Activated naive CD8-positive, alpha-beta T cell treated with anti-CD3 and anti-CD28 coated beads, Interleukin-2, amount 10 ng/mL, durations not matched to agents 7 days and 5 days (primary cell): ENCODE data around the gene KRTAP12-4. TPM values are rescaled to one million over a fixed set of nuclear protein-coding genes. Genes with fewer than 3 reads are reported as not detected.
"Not testable (repeated sequence)": the region's sequence is repeated elsewhere in the genome, so short reads cannot be mapped to it uniquely, and the experiment has no call there.

Experiments used
- ATAC-seq: fragments of 150-1000 bp; cut with Tn5 transposase; one replicate; pipeline ENCODE4 v1.10.0; 2021; ENCODE audit warnings: low read depth, moderate library complexity
- POLR2A ChIA-PET: fragments of 350-600 bp; sonication (Branson Sonifier 250); formaldehyde crosslinking; loops from one replicate; lab custom pipeline; 2021; ENCODE audit warnings: antibody characterized with exemption; lab: Charles Lee
- DNase-seq: peaks from one replicate; pipeline ENCODE4 v3.0.0; 2021
- H3K27ac Mint-ChIP-seq: one replicate; pipeline ENCODE4 v1.8.0; 2022; ENCODE audit warnings: mild to moderate bottlenecking, mixed read lengths
- H3K27me3 Mint-ChIP-seq: one replicate; pipeline ENCODE4 v1.8.0; 2022; ENCODE audit warnings: mild to moderate bottlenecking, moderate library complexity, mixed read lengths
- H3K36me3 Mint-ChIP-seq: one replicate; pipeline ENCODE4 v1.8.0; 2021; ENCODE audit warnings: mild to moderate bottlenecking, mixed read lengths
- H3K4me1 Mint-ChIP-seq: one replicate; pipeline ENCODE4 v1.8.0; 2021; ENCODE audit warnings: mixed read lengths
- H3K4me3 Mint-ChIP-seq: one replicate; pipeline ENCODE4 v1.8.0; 2022; ENCODE audit warnings: mild to moderate bottlenecking, moderate library complexity, mixed read lengths
- H3K9me3 Mint-ChIP-seq: one replicate; pipeline ENCODE4 v1.8.0; 2021; ENCODE audit warnings: mixed read lengths
- total RNA-seq, 2 experiments: library from RNA; stranded (reverse); gene quantifications; one replicate each; pipeline ENCODE4 v1.2.3, GENCODE V29; 2021

Gene KRTAP12-4
- total RNA-seq, 2 experiments from 2014 or later: not detected

DNA sequence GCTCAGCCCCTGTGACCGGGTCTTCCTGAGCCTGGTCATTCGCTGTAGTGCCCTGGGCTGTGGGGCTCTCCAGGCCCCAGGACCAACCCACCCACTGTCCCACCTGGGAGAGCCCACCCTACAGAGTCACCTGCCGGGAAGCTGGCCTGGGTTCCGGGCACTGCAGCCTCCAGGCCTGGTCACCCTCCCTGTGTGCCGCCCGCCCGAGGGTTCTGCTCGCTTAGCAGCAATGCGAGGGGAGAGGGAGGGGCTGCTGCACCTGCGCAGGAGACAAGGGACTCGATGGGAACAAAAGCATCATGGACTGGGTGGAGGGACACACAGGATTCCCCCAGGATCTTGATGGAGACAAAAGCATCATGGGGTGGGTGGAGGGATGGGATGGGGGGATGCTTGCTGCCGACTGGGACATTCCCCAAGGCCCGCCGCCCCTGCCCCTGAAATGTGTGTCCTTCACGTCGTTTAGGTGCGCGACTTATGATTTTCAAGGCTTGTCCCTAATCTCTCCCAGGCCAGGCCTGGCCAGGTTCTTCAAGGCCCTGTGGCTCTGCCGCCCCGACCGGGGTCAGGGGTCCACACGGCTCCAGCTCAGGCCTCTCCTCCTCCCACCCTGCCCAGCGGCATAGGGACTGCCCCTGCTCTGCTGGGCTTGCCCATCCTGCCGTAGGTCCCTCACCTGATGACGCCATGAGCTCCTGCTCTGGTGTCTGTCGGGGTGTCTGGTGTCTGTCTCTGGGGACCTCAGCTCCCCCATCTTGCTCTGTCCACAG is 40.9 kb downstream of the KRTAP12-4 start:
- POLR2A ChIA-PET: no interaction called here
- H3K27me3 Mint-ChIP-seq: peaks cover 7% of the 10 kb centered on the region
- no peak overlapping the region for H3K27ac Mint-ChIP-seq
- no peak overlapping the region for H3K4me3 Mint-ChIP-seq
- peaks cover 15% of the 10 kb centered on the region for H3K9me3 Mint-ChIP-seq
- peaks cover 9% of the 10 kb centered on the region for H3K4me1 Mint-ChIP-seq
- no peak for DNase-seq
- no peak for ATAC-seq
- H3K36me3 Mint-ChIP-seq: peaks cover 6% of the 10 kb centered on the region

DNA sequence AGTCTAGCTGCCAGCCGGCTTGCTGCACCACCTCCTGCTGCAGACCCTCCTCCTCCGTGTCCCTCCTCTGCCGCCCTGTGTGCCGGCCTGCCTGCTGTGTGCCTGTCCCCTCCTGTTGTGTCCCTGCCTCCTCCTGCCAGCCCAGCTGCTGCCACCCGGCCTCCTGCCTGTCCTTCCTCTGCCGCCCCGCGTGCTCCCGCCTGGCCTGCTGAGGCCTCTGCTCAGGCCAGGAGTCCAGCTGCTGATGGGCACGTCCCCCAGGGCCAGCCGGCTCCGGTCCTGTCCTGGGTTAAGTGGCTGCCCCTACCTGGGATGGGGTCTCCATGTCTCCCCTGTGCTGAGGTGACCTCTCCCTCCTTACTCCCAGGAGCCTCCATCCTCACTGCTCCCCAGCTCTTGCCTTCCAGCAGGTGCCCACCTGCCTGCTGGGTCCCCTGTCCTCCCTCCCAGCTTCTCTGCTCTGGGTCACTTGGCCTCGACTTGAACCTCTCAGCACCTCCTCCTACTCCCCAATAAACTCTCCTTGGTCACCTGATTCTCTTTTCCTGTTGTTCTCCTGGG is 41.7 kb downstream of the KRTAP12-4 start:
- DNase-seq: no peak
- ATAC-seq: no peak
- Mint-ChIP-seq H3K4me1 (peaks cover 4% of the 10 kb centered on the region), H3K9me3 (peaks cover 15% of the 10 kb centered on the region), H3K4me3 (no peak overlapping the region), H3K36me3 (peaks cover 3% of the 10 kb centered on the region), H3K27ac (no peak overlapping the region), H3K27me3 (peaks cover 7% of the 10 kb centered on the region)
- POLR2A ChIA-PET: no interaction called here

DNA sequence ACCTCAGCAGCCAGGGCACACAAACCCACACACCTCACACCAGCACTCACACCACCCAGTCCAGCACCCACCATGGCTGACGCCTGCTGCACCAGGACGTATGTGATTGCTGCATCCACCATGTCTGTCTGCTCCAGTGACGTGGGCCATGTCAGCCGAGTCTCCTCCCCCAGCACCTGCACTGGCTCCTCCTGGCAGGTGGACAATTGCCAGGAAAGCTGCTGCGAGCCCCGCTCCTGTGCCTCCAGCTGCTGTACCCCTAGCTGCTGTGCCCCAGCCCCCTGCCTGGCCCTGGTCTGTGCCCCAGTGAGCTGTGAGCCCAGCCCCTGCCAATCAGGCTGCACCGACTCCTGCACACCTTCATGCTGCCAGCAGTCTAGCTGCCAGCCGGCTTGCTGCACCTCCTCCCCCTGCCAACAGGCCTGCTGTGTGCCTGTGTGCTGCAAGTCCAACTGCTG is 42.4 kb downstream of the KRTAP12-4 start, which contains the start of gene KRTAP10-8:
KRTAP10-8 (plus strand) TSS at position 51 of the 458 bp plus-strand sequence; CDS start at position 73, 22 bp downstream.
- Mint-ChIP-seq H3K9me3 (peaks cover 16% of the 10 kb centered on the region), H3K27ac (no peak within 1 kb of the TSS), H3K27me3 (peaks cover 7% of the 10 kb centered on the region), H3K36me3 (peaks cover 2% of the 10 kb centered on the region), H3K4me1 (peaks cover 4% of the 10 kb centered on the region), H3K4me3 (no peak within 1 kb of the TSS)
- POLR2A ChIA-PET: no interaction called here
- ATAC-seq (no peak), DNase-seq (no peak)

DNA sequence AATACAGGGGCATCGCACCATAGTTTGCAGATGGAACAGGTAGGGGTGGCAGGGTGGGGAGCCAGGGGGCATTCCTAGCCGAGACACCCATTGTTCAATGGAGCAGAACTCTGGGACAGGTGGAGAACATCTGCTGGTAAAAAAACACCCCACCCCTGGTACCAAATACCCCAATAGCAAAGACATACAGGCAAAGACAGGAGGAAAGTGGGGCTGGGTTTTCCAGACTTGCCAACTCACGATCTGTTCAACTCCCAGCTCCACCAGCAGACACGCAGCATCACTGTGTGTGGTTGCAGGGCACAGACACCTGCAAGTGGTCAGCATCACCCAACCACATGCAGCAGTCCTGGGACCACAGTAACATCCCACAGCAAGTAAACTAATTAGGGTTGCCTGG is 42.9 kb downstream of the KRTAP12-4 start:
- Mint-ChIP-seq H3K36me3 (peaks cover 2% of the 10 kb centered on the region), H3K4me3 (no peak overlapping the region)

DNA sequence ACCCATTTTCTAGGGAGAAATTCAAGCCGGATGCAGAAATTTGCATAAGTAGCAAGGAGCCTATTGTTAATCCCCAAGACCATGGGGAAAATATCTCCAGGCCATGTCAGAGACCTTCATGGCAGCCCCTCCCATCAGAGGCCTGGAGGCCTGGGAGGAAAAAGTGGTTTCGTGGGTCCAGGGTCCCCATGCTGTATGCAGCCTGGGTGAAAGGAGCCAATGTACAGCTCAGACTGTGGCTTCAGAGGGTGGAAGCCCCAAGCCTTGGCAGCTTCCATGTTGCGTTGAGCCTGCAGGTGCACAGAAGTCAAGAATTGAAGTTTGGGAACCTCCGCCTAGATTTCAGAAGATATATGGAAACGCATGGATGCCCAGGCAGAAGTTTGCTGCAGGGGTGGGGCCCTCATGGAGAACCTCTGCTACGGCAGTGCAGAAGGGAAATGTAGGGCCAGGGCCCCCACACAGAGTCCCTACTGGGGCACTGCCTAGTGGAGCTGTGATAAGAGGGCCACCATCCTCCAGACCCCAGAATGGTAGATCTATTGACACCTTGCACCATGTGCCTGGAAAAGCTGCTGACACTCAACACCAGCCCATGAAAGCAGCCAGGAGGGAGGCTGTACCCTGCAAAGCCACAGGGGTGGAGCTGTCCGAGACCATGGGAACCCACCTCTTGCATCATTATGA is 44.2 kb downstream of the KRTAP12-4 start:
- H3K4me3 Mint-ChIP-seq, H3K4me1 Mint-ChIP-seq, DNase-seq, H3K27ac Mint-ChIP-seq, POLR2A ChIA-PET, H3K36me3 Mint-ChIP-seq, H3K27me3 Mint-ChIP-seq, ATAC-seq: not testable (repeated sequence)
- peaks cover 22% of the 10 kb centered on the region for H3K9me3 Mint-ChIP-seq

More for the DNA sequence above, 42.9 kb downstream of the KRTAP12-4 start:
- ATAC-seq: no peak
- H3K27ac Mint-ChIP-seq: no peak overlapping the region
- POLR2A ChIA-PET: no interaction called here
- peaks cover 18% of the 10 kb centered on the region for H3K9me3 Mint-ChIP-seq
- DNase-seq: no peak
- H3K27me3 Mint-ChIP-seq: peaks cover 7% of the 10 kb centered on the region
- peaks cover 4% of the 10 kb centered on the region for H3K4me1 Mint-ChIP-seq

DNA sequence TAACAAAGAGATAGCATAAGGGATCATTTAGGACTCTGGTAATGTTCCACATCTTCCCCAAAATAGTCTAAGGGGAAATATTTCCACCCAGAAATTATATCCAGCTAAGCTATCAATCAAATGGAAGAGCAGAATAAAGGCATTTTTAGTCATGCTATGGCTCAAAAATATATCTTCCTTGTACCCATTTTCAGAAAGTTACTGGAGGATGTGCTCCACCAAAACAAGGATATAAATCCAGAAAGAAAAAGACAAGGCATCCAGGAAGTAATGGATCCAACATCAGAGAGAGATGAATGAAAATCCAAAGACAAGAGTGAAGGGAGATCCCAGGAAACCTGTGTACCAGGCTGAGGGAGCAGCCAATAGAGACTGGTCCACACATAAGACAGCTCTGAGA is 45.3 kb downstream of the KRTAP12-4 start:
- Mint-ChIP-seq H3K27ac (no peak overlapping the region), H3K9me3 (peaks cover 23% of the 10 kb centered on the region), H3K4me1 (no peaks in the 10 kb centered on the region), H3K36me3 (peaks cover 2% of the 10 kb centered on the region), H3K4me3 (no peak overlapping the region), H3K27me3 (peaks cover 13% of the 10 kb centered on the region)
- DNase-seq: no peak
- POLR2A ChIA-PET: no interaction called here
- ATAC-seq: no peak

DNA sequence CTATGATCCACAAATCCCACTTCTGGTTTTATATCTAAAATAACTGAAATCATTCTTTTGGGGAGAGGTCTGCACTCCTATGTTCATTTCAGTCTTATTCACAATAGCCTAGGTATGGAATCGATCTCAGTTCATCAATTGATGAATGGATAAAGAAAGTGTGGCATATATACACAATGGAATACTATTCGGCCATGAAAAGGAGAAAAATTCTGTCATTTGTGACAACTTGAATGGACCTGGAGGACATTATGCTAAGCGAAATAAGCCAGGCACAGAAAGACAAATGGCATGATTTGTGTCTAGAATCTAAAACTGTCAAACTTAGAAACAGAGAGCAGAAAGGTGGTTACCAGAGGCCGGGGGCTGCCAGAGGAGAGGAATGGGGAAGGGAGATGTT is 48.0 kb downstream of the KRTAP12-4 start:
- DNase-seq (no peak), ATAC-seq (no peak)
- Mint-ChIP-seq H3K4me1 (no peaks in the 10 kb centered on the region), H3K27me3 (peaks cover 13% of the 10 kb centered on the region), H3K4me3 (no peak overlapping the region), H3K36me3 (peaks cover 2% of the 10 kb centered on the region), H3K27ac (no peak overlapping the region), H3K9me3 (peaks cover 22% of the 10 kb centered on the region)
- POLR2A ChIA-PET: no interaction called here

Other genes with a start within 250 kb of the KRTAP12-4 start
- 1 to 10 TPM; 3.0 to 3.5 TPM for gene LRRC3, start 199.1 kb downstream of the KRTAP12-4 start, total RNA-seq
- gene KRTAP10-1, start 114.5 kb downstream of the KRTAP12-4 start, total RNA-seq: not detected
- gene KRTAP10-2, start 103.2 kb downstream of the KRTAP12-4 start, total RNA-seq: not detected
- gene KRTAP10-3, start 95.9 kb downstream of the KRTAP12-4 start, total RNA-seq: not detected
- gene KRTAP10-4, start 80.9 kb downstream of the KRTAP12-4 start, total RNA-seq: not detected
- gene KRTAP10-5, start 74.1 kb downstream of the KRTAP12-4 start, total RNA-seq: not detected
- not detected for gene KRTAP10-6, start 62.2 kb downstream of the KRTAP12-4 start, total RNA-seq
- not detected for gene KRTAP10-7, start 54.1 kb downstream of the KRTAP12-4 start, total RNA-seq
- not detected for gene KRTAP10-8, start 42.6 kb downstream of the KRTAP12-4 start, total RNA-seq
- not detected for gene KRTAP10-9, start 27.6 kb downstream of the KRTAP12-4 start, total RNA-seq
- gene KRTAP10-10, start 17.3 kb downstream of the KRTAP12-4 start, total RNA-seq: not detected
- not detected for gene KRTAP10-11, start 8.2 kb downstream of the KRTAP12-4 start, total RNA-seq
- not detected for gene KRTAP12-3, start 3.3 kb upstream of the KRTAP12-4 start, total RNA-seq
- gene KRTAP12-2, start 12.3 kb upstream of the KRTAP12-4 start, total RNA-seq: not detected
- not detected for gene KRTAP12-1, start 27.5 kb upstream of the KRTAP12-4 start, total RNA-seq
- gene KRTAP10-12, start 42.5 kb upstream of the KRTAP12-4 start, total RNA-seq: not detected
- gene TSPEAR, start 56.9 kb upstream of the KRTAP12-4 start, total RNA-seq: not detected
- 100 to 1,000 TPM; 111 TPM for gene UBE2G2, start 147.2 kb upstream of the KRTAP12-4 start, total RNA-seq
- gene SUMO3, start 163.4 kb upstream of the KRTAP12-4 start, total RNA-seq: 10 to 100 TPM; 81.5 to 82.6 TPM
- 10 to 100 TPM; 66.1 to 73.2 TPM for gene PTTG1IP, start 219.0 kb upstream of the KRTAP12-4 start, total RNA-seq